ENCODE measurements around the gene ZNF106. TPM values are rescaled to one million over a fixed set of nuclear protein-coding genes. Genes with fewer than 3 reads are reported as not detected.

The ZNF106 gene
- total and polyA plus RNA-seq, 3 experiments from 2014 or later = 48.5 to 51.6 (median 50.0) TPM

DNA sequence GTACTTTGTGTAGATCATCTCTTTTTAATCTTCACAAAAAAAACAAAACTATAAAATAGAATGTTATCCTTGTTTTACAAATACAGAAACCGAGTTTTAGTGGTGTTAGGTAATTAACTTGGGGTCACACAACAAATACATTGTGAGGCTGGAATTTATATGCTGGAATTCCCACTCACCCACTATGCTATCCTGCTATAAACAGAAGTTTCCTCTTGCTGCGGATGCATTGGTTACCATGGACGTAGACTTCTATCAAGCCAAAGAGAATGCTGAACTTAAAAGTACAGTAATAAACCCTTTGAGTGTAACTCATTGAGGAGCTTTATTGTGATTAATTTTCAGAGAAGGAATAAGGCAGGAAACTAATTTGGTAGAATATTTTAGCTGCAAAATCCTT is 13.7 kb upstream of the ZNF106 start:
- peaks cover 7% of the 10 kb centered on the region for H3K36me3 ChIP-seq (ENCODE audit: insufficient read depth, low read length)
- H3K9me3 ChIP-seq (ENCODE audit: low read length) = no peaks in the 10 kb centered on the region
- Mint-ChIP-seq H3K4me3 (no peak overlapping the region), H3K36me3 (peaks cover 0 to 31% (median 0%) of the 10 kb centered on the region in 3 donors), H3K27ac (no peak overlapping the region), H3K27me3 (peaks cover 0 to 1% of the 10 kb centered on the region in 2 donors), H3K4me1 (peaks cover 19 to 44% (median 37%) of the 10 kb centered on the region in 3 donors), H3K9me3 (no peaks in the 10 kb centered on the region)
- no peaks in the 10 kb centered on the region for H3K27me3 ChIP-seq (ENCODE audit: insufficient read depth, low read length, poor library complexity, severe bottlenecking)
- no peak overlapping the region for H3K4me3 ChIP-seq (ENCODE audit: low read length)
- POLR2A ChIA-PET = no interaction called here
- H3K4me1 ChIP-seq (ENCODE audit: insufficient read depth, low read length) = no peaks in the 10 kb centered on the region
- CTCF ChIA-PET = no interaction called here
- H3K27ac ChIP-seq (ENCODE audit: low read depth, low read length) = no peak overlapping the region
- no peak for DNase-seq

DNA sequence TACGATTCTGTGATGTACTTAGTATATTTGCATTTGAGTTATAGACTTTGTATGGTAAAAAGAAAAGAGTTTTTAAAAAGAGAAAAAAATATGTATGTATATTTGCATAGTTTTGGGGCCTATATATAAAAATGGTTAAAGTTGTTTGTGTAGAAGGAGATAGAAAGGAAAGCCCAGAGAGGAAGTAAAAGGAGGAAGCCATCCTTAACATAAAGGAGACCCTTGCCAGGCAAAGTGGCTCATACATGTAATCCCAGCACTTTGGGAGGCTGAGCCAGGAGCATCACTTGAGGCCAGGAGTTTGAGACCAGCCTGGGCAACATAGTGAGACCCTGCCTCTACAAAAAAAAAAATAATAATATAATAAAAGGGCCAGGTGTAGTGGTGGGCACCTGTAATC is 12.9 kb upstream of the ZNF106 start:
- H3K9me3 ChIP-seq (ENCODE audit: low read length) = no peaks in the 10 kb centered on the region
- H3K4me1 Mint-ChIP-seq = peaks cover 21 to 48% (median 38%) of the 10 kb centered on the region in 3 donors
- H3K27me3 ChIP-seq (ENCODE audit: insufficient read depth, low read length, poor library complexity, severe bottlenecking) = no peaks in the 10 kb centered on the region
- H3K4me1 ChIP-seq (ENCODE audit: insufficient read depth, low read length) = no peaks in the 10 kb centered on the region
- H3K4me3 ChIP-seq (ENCODE audit: low read length) = no peak overlapping the region
- peaks cover 0 to 1% of the 10 kb centered on the region in 2 donors for H3K27me3 Mint-ChIP-seq
- ChIA-PET POLR2A (no interaction called here), CTCF (no interaction called here)
- no peak overlapping the region for H3K27ac ChIP-seq (ENCODE audit: low read depth, low read length)
- H3K27ac Mint-ChIP-seq = peak overlapping the region in 1 of 8 donors; percentile 6
- H3K36me3 ChIP-seq (ENCODE audit: insufficient read depth, low read length) = peaks cover 7% of the 10 kb centered on the region
- H3K9me3 Mint-ChIP-seq = no peaks in the 10 kb centered on the region
- peaks cover 0 to 35% (median 0%) of the 10 kb centered on the region in 3 donors for H3K36me3 Mint-ChIP-seq
- DNase-seq = no peak
- H3K4me3 Mint-ChIP-seq = no peak overlapping the region

DNA sequence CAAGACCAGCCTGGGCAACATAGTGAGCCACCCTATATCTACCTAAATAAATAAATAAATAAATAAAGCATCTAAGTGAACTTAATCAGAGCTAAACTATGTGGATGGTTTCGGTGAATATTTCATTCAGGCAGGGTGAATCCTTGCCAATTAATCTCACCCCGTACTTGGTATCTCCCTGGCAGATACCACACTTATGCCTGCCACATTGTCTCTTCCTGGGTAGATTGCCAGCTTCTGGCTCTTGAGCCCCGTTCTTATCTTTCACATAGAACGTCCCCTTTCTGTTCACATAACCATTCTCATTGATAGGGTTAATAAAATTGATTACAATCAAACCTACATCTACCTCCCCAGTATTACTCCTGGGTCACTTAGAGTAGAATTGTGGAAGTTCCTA is 11.5 kb upstream of the ZNF106 start:
- Histone ChIP-seq H3K27me3 (ENCODE audit: insufficient read depth, low read length, poor library complexity, severe bottlenecking) (no peaks in the 10 kb centered on the region), H3K27ac (ENCODE audit: low read depth, low read length) (no peak overlapping the region), H3K36me3 (ENCODE audit: insufficient read depth, low read length) (no peaks in the 10 kb centered on the region), H3K9me3 (ENCODE audit: low read length) (no peaks in the 10 kb centered on the region), H3K4me1 (ENCODE audit: insufficient read depth, low read length) (no peaks in the 10 kb centered on the region), H3K4me3 (ENCODE audit: low read length) (no peak overlapping the region)
- Mint-ChIP-seq H3K9me3 (no peaks in the 10 kb centered on the region), H3K27me3 (no peaks in the 10 kb centered on the region), H3K27ac (no peak overlapping the region), H3K4me1 (peaks cover 30 to 55% (median 39%) of the 10 kb centered on the region in 3 donors), H3K36me3 (peaks cover 0 to 26% (median 0%) of the 10 kb centered on the region in 3 donors), H3K4me3 (no peak overlapping the region)
- POLR2A ChIA-PET = no interaction called here
- CTCF ChIA-PET = no interaction called here
- DNase-seq = no peak

DNA sequence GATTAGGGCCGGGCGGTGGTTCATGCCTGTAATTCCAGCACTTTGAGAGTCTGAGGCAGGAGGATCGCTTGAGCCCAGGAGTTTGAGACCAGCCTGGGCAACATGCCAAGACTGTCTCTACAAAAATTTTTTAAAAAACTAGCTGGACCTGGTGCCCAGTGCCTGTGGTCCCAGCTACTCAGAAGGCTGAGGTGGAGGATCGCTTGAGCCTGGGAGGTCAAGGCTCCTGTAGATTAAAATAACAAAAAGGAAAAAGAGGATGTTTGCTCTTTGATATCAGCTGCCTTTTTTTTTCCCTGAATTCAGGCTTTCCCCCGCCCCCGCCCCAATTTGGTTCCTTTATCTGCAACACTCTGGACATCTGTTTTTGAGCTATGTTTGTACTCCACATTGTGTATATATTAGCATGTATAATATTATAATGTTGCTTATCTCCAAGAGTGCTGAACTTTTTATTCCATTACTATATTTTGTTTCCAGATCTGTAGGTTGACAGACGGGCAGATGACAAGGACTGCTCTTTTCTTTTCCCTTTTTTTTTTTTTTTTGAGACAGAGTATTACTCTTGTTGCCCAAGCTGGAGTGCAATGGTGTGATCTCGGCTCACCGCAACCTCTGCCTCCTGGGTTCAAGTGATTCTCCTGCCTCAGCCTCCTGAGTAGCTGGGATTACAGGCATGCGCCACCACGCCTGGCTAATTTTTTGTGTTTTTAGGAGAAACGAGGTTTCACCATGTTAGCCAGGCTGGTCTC is 9.1 kb upstream of the ZNF106 start:
- POLR2A ChIA-PET = interaction anchor here (1.4 kb wide), 1 partner anchor 9 kb away, joined by 5 read pairs; the partner anchor contains the start of gene ZNF106
- Histone ChIP-seq H3K27ac (ENCODE audit: low read depth, low read length) (peak overlapping the region; percentile 54), H3K4me3 (ENCODE audit: low read length) (no peak overlapping the region), H3K36me3 (ENCODE audit: insufficient read depth, low read length) (no peaks in the 10 kb centered on the region), H3K9me3 (ENCODE audit: low read length) (no peaks in the 10 kb centered on the region), H3K27me3 (ENCODE audit: insufficient read depth, low read length, poor library complexity, severe bottlenecking) (no peaks in the 10 kb centered on the region), H3K4me1 (ENCODE audit: insufficient read depth, low read length) (peaks cover 12% of the 10 kb centered on the region)
- DNase-seq = no peak
- CTCF ChIA-PET = interaction anchor here (1.3 kb wide), 1 partner anchor 81 kb away, joined by 4 read pairs; no protein-coding TSS in a partner anchor
- no peaks in the 10 kb centered on the region for H3K27me3 Mint-ChIP-seq
- peaks cover 48 to 73% (median 59%) of the 10 kb centered on the region in 3 donors for H3K4me1 Mint-ChIP-seq
- no peak overlapping the region for H3K4me3 Mint-ChIP-seq
- no peaks in the 10 kb centered on the region for H3K9me3 Mint-ChIP-seq
- peaks cover 0 to 31% (median 0%) of the 10 kb centered on the region in 3 donors for H3K36me3 Mint-ChIP-seq
- peak overlapping the region in 2 of 8 donors; percentile 23 to 26 for H3K27ac Mint-ChIP-seq

DNA sequence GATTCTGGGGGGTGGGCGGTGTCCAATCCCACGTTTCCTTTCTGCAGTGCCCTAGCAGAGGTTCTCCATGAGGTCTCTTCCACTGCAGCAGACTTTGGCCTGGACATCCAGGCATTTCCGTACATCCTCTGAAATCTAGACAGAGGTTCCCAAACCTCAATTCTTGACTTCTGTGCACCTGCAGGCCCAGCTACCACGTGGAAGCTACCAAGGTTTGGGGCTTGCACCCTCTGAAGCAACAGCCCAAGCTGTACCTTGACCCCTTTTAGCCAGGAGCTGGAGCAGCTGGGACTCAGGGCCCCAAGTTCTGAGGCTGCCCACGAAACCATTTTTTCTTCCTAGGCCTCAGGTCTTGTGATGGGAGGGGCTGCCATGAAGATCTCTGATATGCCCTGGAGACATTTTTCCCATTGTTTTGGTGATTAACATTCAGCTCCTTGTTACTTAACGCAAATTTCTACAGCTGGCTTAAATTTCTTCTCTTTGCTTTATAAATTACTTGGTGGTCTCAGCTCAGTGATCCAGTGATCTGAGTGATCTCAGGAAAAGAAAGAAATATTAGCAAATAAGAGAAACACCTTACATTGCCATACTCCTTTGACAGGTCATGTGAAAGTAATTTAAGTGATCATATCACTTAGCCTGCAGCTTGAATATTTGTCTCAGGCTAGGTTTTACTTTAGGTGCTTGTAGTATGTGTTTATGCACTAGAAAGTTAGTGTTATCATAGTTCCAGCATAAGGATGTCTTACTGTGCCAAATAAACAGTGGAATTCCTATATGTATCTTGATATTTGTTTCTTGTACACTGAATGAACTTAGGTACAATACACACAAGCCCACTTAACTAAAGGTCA is 7.5 kb upstream of the ZNF106 start:
- no peak overlapping the region for H3K4me3 ChIP-seq (ENCODE audit: low read length)
- DNase-seq = no peak
- peaks cover 0 to 28% (median 0%) of the 10 kb centered on the region in 3 donors for H3K36me3 Mint-ChIP-seq
- POLR2A ChIA-PET = interaction anchor here (0.6 kb wide), 1 partner anchor 11 kb away, joined by 8 read pairs; no protein-coding TSS in a partner anchor
- no peaks in the 10 kb centered on the region for H3K27me3 ChIP-seq (ENCODE audit: insufficient read depth, low read length, poor library complexity, severe bottlenecking)
- H3K9me3 Mint-ChIP-seq = no peaks in the 10 kb centered on the region
- peaks cover 56 to 80% (median 68%) of the 10 kb centered on the region in 3 donors for H3K4me1 Mint-ChIP-seq
- peak overlapping the region; percentile 39 for H3K27ac ChIP-seq (ENCODE audit: low read depth, low read length)
- H3K9me3 ChIP-seq (ENCODE audit: low read length) = no peaks in the 10 kb centered on the region
- no peaks in the 10 kb centered on the region for H3K27me3 Mint-ChIP-seq
- no peaks in the 10 kb centered on the region for H3K36me3 ChIP-seq (ENCODE audit: insufficient read depth, low read length)
- H3K4me3 Mint-ChIP-seq = peak overlapping the region in 4 of 7 donors; percentile 23 to 96 (median 28)
- peak overlapping the region in 6 of 8 donors; percentile 1 to 82 (median 62) for H3K27ac Mint-ChIP-seq
- CTCF ChIA-PET = no interaction called here
- H3K4me1 ChIP-seq (ENCODE audit: insufficient read depth, low read length) = peaks cover 28% of the 10 kb centered on the region

DNA sequence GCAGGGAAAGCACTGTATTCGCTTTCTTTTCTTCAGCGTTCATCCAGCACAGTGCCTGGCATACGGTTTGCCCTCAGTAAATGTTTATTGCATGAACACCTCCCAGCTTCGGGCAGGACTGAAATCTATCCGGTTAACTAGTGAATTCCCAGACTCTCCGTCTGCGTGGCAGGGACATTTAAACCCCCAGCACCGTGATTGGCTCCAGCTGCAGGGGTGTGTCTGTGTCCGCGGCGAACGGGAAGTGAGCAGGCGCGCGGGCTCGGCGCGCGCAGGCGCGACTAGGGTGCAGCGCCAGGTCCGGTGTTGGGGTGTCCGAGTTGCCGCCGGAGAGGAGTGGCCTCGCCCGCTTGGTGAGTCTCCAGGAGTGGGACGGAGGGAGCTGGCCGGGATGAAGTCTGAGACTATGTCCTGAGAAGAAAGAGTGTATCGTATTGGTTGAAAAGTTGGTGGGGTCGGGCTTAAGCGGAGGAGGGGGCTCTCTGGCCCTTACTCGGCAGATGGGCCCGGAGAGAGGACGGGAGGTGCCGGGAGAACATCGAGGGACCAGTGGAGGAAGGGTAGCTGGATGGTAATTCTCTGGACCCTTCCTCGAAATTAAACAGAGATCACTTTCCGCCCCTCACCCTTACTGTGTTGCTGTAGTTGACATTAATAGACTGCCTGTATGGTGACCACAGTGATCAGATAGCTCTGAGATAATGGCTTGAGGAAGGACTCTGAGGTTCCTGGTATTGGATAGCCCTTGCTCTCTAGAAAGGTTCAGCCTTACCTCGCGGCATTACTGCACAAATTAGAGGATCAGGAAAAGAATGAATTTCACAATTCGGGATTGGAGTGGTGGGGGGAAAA is 4.6 kb upstream of the ZNF106 start, which contains the start of gene SNAP23:
SNAP23 (plus strand) TSS at position 274 of the 852 bp plus-strand sequence. CDS start 16,213 bp downstream, outside the sequence.
- Mint-ChIP-seq H3K27me3 (no peaks in the 10 kb centered on the region), H3K4me3 (peak within 1 kb of the TSS; percentile 92 to 100 (median 98)), H3K36me3 (peaks cover 0 to 27% (median 0%) of the 10 kb centered on the region in 3 donors), H3K9me3 (no peaks in the 10 kb centered on the region), H3K27ac (peak within 1 kb of the TSS; percentile 90 to 99 (median 96)), H3K4me1 (peaks cover 61 to 85% (median 71%) of the 10 kb centered on the region in 3 donors)
- ChIA-PET CTCF (interaction anchor here (1.0 to 1.5 kb wide), 2 partner anchors 11 to 19 kb away, joined by 3 to 4 read pairs; no protein-coding TSS in a partner anchor), POLR2A (interaction anchor here (1.3 kb wide), 1 partner anchor 53 kb away, joined by 4 read pairs; the partner anchor contains the start of genes HAUS2 and LRRC57)
- Histone ChIP-seq H3K27me3 (ENCODE audit: insufficient read depth, low read length, poor library complexity, severe bottlenecking) (no peaks in the 10 kb centered on the region), H3K27ac (ENCODE audit: low read depth, low read length) (peak within 1 kb of the TSS; percentile 74), H3K36me3 (ENCODE audit: insufficient read depth, low read length) (no peaks in the 10 kb centered on the region), H3K4me1 (ENCODE audit: insufficient read depth, low read length) (peaks cover 43% of the 10 kb centered on the region), H3K4me3 (ENCODE audit: low read length) (peak within 1 kb of the TSS; percentile 99), H3K9me3 (ENCODE audit: low read length) (no peaks in the 10 kb centered on the region)
- peak; percentile 76 to 90 (median 81) for DNase-seq

DNA sequence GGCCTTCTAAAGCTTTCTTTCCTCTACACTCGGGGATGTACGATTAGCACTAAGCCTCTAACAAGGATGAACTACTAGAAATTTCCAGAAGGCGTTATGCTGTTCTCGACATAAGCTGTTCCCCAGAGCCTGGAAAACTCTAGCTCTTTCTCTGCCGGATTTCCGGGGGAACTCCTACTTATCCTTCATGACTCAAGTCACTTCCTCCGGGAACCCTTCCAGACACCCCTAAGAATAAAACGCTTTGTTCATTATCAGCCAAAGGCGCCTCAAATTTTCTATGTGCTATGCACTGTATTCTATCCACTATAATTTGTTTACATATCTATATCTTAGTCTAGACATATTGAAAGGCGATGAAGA is 4.0 kb upstream of the ZNF106 start:
- H3K36me3 Mint-ChIP-seq = peaks cover 0 to 28% (median 0%) of the 10 kb centered on the region in 3 donors
- peak in 2 of 5 donors; percentile 14 to 30 for DNase-seq
- H3K9me3 Mint-ChIP-seq = no peaks in the 10 kb centered on the region
- no peaks in the 10 kb centered on the region for H3K27me3 ChIP-seq (ENCODE audit: insufficient read depth, low read length, poor library complexity, severe bottlenecking)
- peak overlapping the region; percentile 74 for H3K27ac ChIP-seq (ENCODE audit: low read depth, low read length)
- peak overlapping the region; percentile 92 to 100 (median 98) for H3K4me3 Mint-ChIP-seq
- no peaks in the 10 kb centered on the region for H3K9me3 ChIP-seq (ENCODE audit: low read length)
- CTCF ChIA-PET = interaction anchor here (1.0 to 1.5 kb wide), 2 partner anchors 11 to 18 kb away, joined by 3 to 4 read pairs; no protein-coding TSS in a partner anchor
- POLR2A ChIA-PET = interaction anchor here (1.3 kb wide), 1 partner anchor 54 kb away, joined by 4 read pairs; the partner anchor contains the start of genes HAUS2 and LRRC57
- peak overlapping the region; percentile 99 for H3K4me3 ChIP-seq (ENCODE audit: low read length)
- no peaks in the 10 kb centered on the region for H3K36me3 ChIP-seq (ENCODE audit: insufficient read depth, low read length)
- peaks cover 58 to 84% (median 65%) of the 10 kb centered on the region in 3 donors for H3K4me1 Mint-ChIP-seq
- peak overlapping the region; percentile 90 to 99 (median 96) for H3K27ac Mint-ChIP-seq
- peaks cover 43% of the 10 kb centered on the region for H3K4me1 ChIP-seq (ENCODE audit: insufficient read depth, low read length)
- H3K27me3 Mint-ChIP-seq = no peaks in the 10 kb centered on the region
